ENCODE results near the gene RAD51AP1. TPM values are rescaled to one million over a fixed set of nuclear protein-coding genes. Genes with fewer than 3 reads are reported as not detected.
A peak's percentile ranks its signal among the peaks of the same experiment; 100 is the strongest.

Gene RAD51AP1
- total RNA-seq, 1 donor from 2014 or later, result 3.7 TPM

GRCh38 chr12:4569261-4569660, 30.6 kb downstream of the RAD51AP1 start:
- Histone ChIP-seq H3K9me3 (no peaks in the 10 kb centered on the region), H3K27ac (no peak overlapping the region), H3K4me3 (no peak overlapping the region), H3K27me3 (ENCODE audit: low read depth) (no peaks in the 10 kb centered on the region), H3K4me1 (peaks cover 23% of the 10 kb centered on the region), H3K36me3 (no peaks in the 10 kb centered on the region)
- no peak for ATAC-seq
- TF ChIP-seq, protein P1, sequence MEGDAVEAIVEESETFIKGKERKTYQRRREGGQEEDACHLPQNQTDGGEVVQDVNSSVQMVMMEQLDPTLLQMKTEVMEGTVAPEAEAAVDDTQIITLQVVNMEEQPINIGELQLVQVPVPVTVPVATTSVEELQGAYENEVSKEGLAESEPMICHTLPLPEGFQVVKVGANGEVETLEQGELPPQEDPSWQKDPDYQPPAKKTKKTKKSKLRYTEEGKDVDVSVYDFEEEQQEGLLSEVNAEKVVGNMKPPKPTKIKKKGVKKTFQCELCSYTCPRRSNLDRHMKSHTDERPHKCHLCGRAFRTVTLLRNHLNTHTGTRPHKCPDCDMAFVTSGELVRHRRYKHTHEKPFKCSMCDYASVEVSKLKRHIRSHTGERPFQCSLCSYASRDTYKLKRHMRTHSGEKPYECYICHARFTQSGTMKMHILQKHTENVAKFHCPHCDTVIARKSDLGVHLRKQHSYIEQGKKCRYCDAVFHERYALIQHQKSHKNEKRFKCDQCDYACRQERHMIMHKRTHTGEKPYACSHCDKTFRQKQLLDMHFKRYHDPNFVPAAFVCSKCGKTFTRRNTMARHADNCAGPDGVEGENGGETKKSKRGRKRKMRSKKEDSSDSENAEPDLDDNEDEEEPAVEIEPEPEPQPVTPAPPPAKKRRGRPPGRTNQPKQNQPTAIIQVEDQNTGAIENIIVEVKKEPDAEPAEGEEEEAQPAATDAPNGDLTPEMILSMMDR (IDR thresholded peaks at IDR 0.05), result no peak
- no peak for DNase-seq
- intact Hi-C loops (cut with DNase I), result no loop called here

GRCh38 chr12:4572680-4573079, 34.0 kb downstream of the RAD51AP1 start:
- peaks cover 6% of the 10 kb centered on the region for H3K4me1 ChIP-seq
- ATAC-seq (peak in 1 of 2 donors; percentile 33), DNase-seq (no peak)
- H3K27me3 ChIP-seq (ENCODE audit: low read depth), result no peaks in the 10 kb centered on the region
- no peaks in the 10 kb centered on the region for H3K9me3 ChIP-seq
- no peak overlapping the region for H3K4me3 ChIP-seq
- H3K27ac ChIP-seq, result peak overlapping the region; percentile 18
- intact Hi-C loops (cut with DNase I), result no loop called here
- no peaks in the 10 kb centered on the region for H3K36me3 ChIP-seq
- TF ChIP-seq, protein P1 (IDR thresholded peaks at IDR 0.05), result no peak

- TF ChIP-seq, protein P1 (IDR thresholded peaks at IDR 0.05), result peak; percentile 30
- peaks cover 10% of the 10 kb centered on the region for H3K4me1 ChIP-seq
- no peak overlapping the region for H3K27ac ChIP-seq
- ATAC-seq (peak; percentile 54 to 56), DNase-seq (no peak)
- no peaks in the 10 kb centered on the region for H3K36me3 ChIP-seq
- H3K27me3 ChIP-seq (ENCODE audit: low read depth), result no peaks in the 10 kb centered on the region
- H3K4me3 ChIP-seq, result no peak overlapping the region
- intact Hi-C loops (cut with DNase I), result no loop called here
- no peaks in the 10 kb centered on the region for H3K9me3 ChIP-seq
Measured at GRCh38 chr12:4579305-4580102, 40.8 kb downstream of the RAD51AP1 start.

GRCh38 chr12:4580281-4580688, 41.6 kb downstream of the RAD51AP1 start:
- Histone ChIP-seq H3K4me1 (peaks cover 10% of the 10 kb centered on the region), H3K27me3 (ENCODE audit: low read depth) (no peaks in the 10 kb centered on the region), H3K36me3 (no peaks in the 10 kb centered on the region), H3K27ac (no peak overlapping the region), H3K4me3 (no peak overlapping the region), H3K9me3 (no peaks in the 10 kb centered on the region)
- ATAC-seq (peak in 1 of 2 donors; percentile 15), DNase-seq (no peak)
- TF ChIP-seq, protein P1 (IDR thresholded peaks at IDR 0.05), result no peak
- intact Hi-C loops (cut with DNase I), result no loop called here

DNA sequence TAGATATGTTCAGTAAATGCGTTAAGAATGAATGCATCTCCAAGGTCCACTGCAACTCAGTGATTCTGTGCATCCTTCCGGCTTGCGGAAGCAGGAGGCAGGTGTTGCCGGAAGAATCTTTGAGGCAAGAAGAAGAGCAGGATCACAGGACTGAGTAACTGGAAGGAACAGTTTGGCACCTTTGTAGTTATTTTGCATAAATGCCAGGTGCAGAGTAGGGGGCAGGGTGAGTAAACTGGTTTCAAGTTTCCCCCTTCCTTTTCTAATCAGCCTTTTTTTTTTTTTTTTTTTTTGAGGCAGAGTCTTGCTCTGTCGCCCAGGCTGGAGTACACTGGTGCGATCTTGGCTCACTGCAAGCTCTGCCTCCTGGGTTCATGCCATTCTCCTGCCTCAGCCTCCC, 45.6 kb downstream of the RAD51AP1 start:
- no peak overlapping the region for H3K27ac ChIP-seq
- no peaks in the 10 kb centered on the region for H3K9me3 ChIP-seq
- H3K27me3 ChIP-seq (ENCODE audit: low read depth), result no peaks in the 10 kb centered on the region
- ATAC-seq, result no peak
- no peak for DNase-seq
- TF ChIP-seq, protein P1 (IDR thresholded peaks at IDR 0.05), result no peak
- peaks cover 6% of the 10 kb centered on the region for H3K4me1 ChIP-seq
- intact Hi-C loops (cut with DNase I), result no loop called here
- H3K36me3 ChIP-seq, result no peaks in the 10 kb centered on the region
- no peak overlapping the region for H3K4me3 ChIP-seq
